ENCODE results near the gene ARL15.
"Not testable (repeated sequence)": the region's sequence is repeated elsewhere in the genome, so short reads cannot be mapped to it uniquely, and the experiment has no call there.

Gene ARL15

DNA sequence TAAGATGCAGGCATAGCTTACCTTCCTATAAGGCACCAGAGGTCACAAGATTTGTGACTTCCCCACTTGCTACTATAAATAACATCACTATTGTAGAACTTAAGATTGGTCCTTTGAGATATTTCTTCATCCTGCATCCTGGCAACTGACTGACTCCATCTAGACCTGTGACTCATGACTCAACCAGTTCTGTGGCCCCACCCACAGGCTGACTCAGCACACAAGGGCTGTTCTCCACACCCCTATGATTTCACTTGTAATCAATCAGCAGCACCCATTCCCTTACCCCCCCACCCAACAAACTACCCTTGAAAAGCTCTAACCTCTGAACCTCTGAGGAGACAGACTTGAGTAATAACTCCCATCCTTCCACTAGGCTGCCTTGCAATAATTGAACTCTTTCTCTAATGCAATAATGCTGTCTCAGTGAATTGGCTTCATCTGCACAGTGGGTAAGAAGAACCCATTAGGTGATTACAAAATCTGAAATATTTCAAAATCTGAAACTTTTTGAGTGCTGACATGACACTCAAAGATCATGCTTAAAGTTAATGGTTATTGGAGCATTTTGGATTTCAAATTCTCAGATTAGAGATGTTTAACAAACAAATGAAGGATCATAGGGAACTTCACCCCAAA lies 296.7 kb downstream of the ARL15 start:
- DNase-seq: no peak

DNA sequence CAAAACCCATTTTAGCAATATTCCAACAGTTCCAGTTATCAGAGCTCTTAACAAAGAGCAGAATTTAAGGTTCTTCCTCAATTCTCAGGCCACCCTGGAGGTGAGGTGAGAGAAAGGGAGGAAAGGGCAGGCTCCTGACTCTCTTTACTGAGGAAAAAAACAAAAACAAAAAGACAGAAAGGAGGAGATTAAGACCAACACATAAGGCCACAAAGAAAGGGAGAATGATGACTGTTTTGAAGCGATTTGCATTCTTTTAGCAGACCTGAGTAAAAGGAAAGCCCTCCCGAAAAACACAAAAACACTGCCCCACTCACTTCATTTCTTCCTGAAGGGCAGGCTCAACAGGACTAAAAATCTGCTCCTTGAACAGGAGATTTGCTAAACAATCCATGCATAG lies 300.5 kb downstream of the ARL15 start:
- DNase-seq: no peak

- no peak for DNase-seq
Observed at GRCh38 chr5:54009357-54009756, 301.0 kb downstream of the ARL15 start.

DNA sequence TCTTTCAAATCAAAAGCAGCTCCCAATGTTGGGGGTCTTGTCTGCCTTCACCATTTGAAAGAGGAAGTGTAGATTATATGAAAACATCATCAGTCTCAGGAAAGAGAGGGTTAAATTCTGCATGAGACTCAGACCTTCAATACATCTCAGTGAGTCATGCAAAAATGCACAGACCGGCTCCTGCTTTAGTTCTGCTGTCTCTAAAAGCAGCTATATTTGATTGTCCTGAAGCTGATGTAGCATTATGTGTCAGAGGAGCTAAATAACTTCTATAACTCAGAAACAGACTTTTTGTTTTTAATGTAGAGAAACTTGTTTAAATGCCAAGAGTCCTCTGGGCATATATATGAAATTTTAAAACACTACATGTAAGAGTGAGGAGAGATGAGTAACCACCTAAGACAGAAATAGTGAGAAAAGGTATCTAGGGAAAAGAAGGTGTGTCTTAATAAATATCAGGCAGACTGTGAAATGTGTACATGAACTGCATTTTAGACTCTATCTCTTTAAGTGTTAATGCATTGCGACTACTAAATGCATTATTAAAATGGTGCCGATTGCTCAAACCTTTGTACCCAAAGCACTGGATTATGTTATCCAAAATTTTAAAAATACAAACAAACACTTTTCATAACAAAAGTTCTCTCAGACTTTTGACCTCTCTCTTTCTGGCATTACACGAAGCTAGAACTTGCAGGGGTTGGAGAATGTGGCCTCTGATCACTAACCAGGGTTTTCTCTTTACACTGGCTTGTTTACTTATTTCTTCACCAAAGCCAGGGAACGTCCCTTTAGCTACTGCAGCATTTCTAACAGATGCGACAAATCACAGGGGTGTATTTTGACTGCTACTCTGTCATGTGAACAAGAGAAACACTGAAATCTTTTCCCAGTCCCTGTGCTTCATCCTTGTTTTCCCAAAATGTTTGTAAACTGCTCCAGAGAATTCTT lies 302.3 kb downstream of the ARL15 start:
- no peak for DNase-seq

GRCh38 chr5:54004697-54005096 lies 305.7 kb downstream of the ARL15 start:
- no peak for DNase-seq

DNA sequence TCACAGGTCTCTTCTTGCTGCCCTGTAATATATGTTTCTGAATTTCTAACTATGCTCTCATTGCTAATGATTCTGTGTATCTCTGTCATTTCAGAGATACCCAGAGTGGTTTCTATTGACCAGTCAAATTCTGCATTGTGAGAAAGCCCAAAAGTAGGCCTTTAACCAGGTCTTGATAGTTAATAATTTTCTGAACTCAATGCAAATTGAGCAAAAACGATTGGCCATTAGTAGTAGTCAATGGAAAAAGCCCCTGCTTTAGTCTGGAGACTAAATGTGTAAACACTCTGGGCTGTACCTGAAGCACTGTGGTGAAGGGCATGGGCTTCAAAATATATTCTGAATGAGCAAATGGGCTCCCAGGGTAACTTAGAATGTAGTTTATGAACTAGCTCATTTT lies 307.6 kb downstream of the ARL15 start:
- DNase-seq: no peak

GRCh38 chr5:54001976-54002775 lies 308.2 kb downstream of the ARL15 start:
- DNase-seq: no peak

DNA sequence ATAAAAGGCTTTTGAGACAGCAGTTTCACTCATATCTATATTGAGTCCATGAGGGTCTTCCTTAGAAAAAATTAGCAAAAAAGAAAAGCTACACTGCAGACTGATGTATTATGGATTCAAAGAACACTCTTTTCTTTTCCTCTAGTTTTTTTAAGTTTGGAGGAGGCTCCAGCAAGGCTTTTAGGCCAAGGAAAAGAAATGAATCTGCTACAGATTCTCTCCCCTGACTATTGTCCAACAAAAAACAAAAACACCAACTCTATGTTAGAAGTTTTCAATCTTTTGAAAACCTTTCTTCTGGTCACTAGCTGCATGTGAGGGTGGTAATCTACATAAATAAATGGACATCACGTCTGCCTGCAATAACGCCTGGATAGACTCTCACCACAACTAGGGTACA lies 310.4 kb downstream of the ARL15 start:
- DNase-seq: no peak

DNA sequence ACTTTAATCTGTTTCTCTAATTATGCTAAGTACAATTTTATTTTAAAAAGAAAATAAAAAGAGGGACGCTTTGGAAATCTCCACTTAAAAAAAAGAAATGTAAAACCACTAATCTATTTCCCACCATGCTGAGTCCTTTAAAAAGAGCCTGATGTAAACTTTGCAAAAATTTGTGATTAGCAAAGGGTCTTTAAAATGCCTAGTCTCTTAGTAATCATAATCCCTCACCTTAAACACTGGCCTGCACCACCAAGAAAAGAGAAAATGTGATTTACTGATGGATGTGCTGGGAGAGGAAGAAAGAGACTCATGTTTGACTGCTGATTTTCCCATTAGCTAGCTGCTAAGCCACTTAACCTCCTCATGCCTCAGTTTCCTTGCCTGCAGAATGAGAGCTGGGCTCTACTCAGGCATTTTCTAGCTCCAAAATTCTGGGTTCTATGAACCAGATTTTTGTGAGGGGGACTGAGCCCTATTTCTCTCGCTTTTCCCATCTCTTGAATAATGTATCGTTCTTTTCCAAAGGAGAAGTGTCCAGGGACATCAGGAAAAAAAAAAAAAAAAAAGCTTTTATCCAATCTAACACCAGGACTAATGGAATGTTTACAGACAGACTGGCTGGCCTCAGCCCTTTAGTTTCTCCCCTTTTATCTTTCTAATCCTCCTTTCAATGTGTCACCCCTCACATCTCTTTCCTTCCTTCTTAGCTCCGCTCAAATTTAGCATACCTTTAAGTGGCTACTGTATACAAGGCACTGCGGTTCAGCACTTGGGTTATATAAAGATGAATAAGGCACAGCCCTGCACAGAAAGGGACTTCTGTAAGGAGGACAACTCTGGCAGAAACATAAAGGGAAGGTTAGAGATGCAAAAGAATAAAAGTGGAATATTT lies 312.4 kb downstream of the ARL15 start:
- DNase-seq: no peak

DNA sequence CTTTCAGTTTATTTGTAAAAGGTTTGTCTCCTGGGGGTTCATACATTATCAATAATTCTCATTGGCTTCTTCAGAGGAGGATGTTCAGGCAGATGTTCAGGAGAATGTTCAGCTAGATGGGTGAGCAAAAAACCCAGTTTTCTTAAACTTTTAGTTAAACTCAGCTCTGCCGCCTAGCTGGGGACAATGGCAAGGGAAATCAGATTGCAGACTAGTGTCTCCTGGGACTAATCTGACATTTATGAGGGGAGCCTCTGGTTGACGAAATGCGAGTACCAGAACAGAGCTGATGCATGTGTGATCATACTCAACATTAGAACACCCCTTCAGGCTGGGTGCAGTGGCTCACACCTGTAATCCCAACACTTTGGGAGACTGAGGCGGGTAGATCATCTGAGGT lies 314.4 kb downstream of the ARL15 start:
- no peak for DNase-seq

- DNase-seq: no peak
Observed at GRCh38 chr5:53994148-53994547, 316.2 kb downstream of the ARL15 start.

GRCh38 chr5:53991942-53992341 lies 318.4 kb downstream of the ARL15 start:
- no peak for DNase-seq

- DNase-seq: no peak
Observed at GRCh38 chr5:53987101-53987500, 323.3 kb downstream of the ARL15 start.

DNA sequence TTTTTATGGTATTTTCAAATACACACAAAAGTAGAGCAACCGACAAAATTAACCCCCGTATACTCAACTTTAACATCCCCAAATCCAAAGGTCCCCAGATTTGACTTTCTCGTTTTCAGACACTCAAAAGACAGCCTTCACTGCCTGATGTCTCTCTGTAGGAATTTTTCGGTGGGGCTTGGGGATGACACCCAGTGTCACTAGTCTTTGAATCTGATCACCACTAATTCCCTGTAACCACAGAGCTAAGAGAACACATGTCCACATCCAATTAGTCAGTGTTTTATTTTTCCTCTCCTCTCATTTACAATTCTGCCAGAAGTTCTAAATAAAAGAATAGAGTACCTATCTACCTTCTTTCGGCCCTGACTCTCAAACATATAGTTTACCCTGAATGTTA lies 324.6 kb downstream of the ARL15 start:
- DNase-seq: no peak

GRCh38 chr5:53984971-53985370 lies 325.4 kb downstream of the ARL15 start:
- DNase-seq: no peak

- no peak for DNase-seq
Observed at GRCh38 chr5:53983568-53984460, 326.6 kb downstream of the ARL15 start.

DNA sequence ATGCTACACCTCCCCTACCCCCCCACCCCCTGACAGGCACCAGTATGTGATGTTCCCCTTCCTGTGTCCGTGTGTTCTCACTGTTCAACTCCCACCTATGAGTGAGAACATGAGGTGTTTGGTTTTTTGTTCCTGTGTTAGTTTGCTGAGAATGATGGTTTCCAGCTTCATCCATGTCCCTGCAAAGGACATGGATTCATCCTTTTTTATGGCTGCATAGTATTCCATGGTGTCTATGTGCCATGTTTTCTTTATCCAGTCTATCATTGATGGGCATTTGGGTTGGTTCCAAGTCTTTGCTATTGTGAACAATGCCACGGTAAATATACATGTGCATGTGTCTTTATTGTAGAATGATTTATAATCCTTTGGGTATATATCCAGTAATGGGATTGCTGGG lies 328.1 kb downstream of the ARL15 start:
- DNase-seq: not testable (repeated sequence)

GRCh38 chr5:53980061-53980460 lies 330.3 kb downstream of the ARL15 start:
- no peak for DNase-seq

- no peak for DNase-seq
Observed at GRCh38 chr5:53974021-53974420, 336.4 kb downstream of the ARL15 start.

GRCh38 chr5:53972314-53972713 lies 338.1 kb downstream of the ARL15 start:
- DNase-seq: no peak

DNA sequence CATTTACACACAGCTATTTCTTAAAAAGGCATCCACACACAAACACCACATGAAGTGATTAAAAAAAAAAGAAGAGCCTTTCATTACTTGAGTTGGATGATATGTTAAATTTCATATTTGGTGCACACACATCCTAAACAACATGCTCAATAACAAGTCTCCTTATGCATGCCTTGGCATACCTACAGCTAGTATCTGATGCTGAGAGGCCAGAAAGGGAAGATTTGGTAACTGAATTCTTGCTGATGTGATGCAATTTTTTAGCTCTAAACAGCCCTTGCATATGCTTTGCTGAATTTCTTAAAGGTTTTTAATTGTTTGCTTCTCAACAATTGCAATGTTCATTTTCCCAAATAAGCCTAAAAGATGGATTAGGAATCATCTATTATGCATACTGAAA lies 338.8 kb downstream of the ARL15 start:
- no peak for DNase-seq

Data from right hindlimb (tissue), 1 donor.